Ascending aorta (tissue), 2 donors: ENCODE data around the gene THRA. TPM values are rescaled to one million over a fixed set of nuclear protein-coding genes. Genes with fewer than 3 reads are reported as not detected.

Experiments used
- DNase-seq, 2 donors: peaks; one replicate each; pipeline ENCODE4 v3.0.0-alpha.2; 2019; ENCODE audit warnings: low spot score in 2 of 2
- H3K27ac ChIP-seq, 2 donors: fragments of 200-600 bp; sonication (generic); one replicate each; pipeline ENCODE4 v1.5.1; 2016 to 2017; ENCODE audit warnings: mild to moderate bottlenecking in 1 of 2
- H3K27me3 ChIP-seq: fragments of 200-600 bp; sonication (generic); one replicate; pipeline ENCODE4 v1.5.1; 2017
- H3K36me3 ChIP-seq, 2 donors: fragments of 200-600 bp; sonication (generic); one replicate each; pipeline ENCODE4 v1.5.1; 2016
- H3K4me1 ChIP-seq, 2 donors: fragments of 200-600 bp; sonication (generic); one replicate each; pipeline ENCODE4 v1.5.1; 2016 to 2017; ENCODE audit warnings: mild to moderate bottlenecking in 1 of 2
- H3K4me3 ChIP-seq, 2 donors: fragments of 200-600 bp; sonication (generic); one replicate each; pipeline ENCODE4 v1.5.1; 2016 to 2017; ENCODE audit warnings: mild to moderate bottlenecking in 1 of 2
- H3K9me3 ChIP-seq, 2 donors: fragments of 200-600 bp; sonication (generic); one replicate each; pipeline ENCODE4 v1.5.1; 2016
- CTCF ChIP-seq, 3 experiments: fragments of 200-600 bp in 2 of 3; fragments of 450-650 bp in 1 of 3; sonication (generic) in 2 of 3; IDR thresholded peaks; one replicate each; pipeline ENCODE4 v1.5.1; 2016 to 2019; ENCODE audit warnings: antibody characterized with exemption in 3 of 3, mild to moderate bottlenecking in 1 of 3, moderate library complexity in 1 of 3
- intact Hi-C: fragments of 100-400 bp; cut with DNase I; formaldehyde crosslinking; loops from one replicate; pipeline ENCODE4 v1.15.1; 2023
- total RNA-seq: library from RNA; depleted of rRNA; stranded (reverse); fragments of >200 nt; gene quantifications from one replicate; pipeline ENCODE4 v1.1.0, GENCODE V29; 2016

THRA gene
- total RNA-seq, 1 donor from 2014 or later = 35.4 TPM

DNA sequence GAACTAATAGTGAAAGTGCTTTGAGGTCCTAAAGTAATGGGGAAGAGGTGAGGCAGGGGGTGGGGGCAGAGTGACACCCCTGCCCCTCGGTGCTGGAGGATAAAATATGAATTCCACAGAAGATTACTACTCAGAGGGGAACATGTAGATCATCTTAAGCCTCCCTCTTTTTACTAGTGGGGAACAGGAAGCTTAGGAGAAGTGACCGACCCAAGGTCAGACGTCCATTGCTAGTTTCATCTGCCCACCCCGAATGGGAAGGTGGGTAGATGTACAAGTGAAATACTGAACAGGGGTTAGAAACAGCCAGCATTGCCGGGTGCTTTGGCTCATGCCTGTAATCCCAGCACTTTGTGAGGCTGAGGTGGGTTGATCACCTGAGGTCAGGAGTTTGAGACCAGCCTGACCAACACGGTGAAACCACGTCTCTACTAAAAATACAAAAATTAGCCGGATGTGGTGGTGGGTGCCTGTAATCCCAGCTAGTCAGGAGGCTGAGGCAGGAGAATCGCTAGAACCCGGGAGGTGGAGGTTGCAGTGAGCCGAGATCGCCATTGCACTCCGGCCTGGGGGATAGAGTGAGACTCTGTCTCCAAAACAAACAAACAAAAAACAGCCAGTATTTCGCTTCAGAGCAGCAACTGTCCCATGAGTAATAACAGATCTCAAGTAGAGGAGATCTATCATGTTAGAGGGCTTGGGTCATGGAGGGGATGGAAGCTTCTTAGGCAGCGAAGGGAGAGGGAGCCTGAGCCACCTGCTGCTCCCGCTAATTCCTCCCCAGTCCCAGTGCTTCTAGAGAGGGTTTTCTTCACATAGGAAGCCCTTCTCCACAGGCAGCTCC, 38.8 kb downstream of the THRA start:
- TF ChIP-seq CTCF (IDR thresholded peaks at IDR 0.05) = no peak
- Histone ChIP-seq H3K27me3 (no peaks in the 10 kb centered on the region), H3K4me3 (peak overlapping the region; percentile 89 to 94), H3K9me3 (no peaks in the 10 kb centered on the region), H3K36me3 (peaks cover 5 to 8% of the 10 kb centered on the region in 2 donors), H3K4me1 (peaks cover 19 to 68% of the 10 kb centered on the region in 2 donors), H3K27ac (peak overlapping the region; percentile 91 to 99)
- DNase-seq = no peak
- intact Hi-C loops = no loop called here

DNA sequence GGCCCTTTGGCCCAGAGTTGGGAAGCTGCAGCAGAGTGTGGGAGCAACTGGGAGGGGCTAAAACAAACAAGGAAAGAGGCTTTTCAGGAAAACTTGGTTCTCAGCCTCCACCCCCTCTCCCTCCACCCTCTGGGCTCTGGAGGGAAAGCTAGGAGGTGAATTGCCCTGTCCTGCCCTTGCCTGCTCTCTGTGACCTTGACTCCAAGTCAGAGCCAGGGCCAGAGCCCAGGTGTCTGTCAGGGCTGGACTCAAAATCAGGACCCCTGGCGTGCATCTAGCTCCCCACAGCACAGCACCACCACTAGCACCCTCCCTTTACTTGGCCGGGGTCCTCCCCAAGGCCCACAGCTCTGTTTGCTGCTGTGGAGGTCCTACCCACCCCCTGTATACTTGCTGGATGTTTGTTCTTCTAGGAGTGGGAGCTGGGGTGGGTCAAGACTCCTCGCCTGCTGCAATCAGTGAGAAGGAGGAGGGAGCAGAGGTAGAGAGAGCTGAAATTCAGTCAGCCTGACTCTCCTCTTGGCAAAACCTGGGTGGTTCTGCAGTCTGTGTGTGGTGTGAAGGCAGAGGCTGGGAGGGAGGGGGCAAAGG, 40.4 kb downstream of the THRA start:
- no peaks in the 10 kb centered on the region for H3K9me3 ChIP-seq
- DNase-seq = no peak
- H3K27ac ChIP-seq = peak overlapping the region; percentile 65 to 97

DNA sequence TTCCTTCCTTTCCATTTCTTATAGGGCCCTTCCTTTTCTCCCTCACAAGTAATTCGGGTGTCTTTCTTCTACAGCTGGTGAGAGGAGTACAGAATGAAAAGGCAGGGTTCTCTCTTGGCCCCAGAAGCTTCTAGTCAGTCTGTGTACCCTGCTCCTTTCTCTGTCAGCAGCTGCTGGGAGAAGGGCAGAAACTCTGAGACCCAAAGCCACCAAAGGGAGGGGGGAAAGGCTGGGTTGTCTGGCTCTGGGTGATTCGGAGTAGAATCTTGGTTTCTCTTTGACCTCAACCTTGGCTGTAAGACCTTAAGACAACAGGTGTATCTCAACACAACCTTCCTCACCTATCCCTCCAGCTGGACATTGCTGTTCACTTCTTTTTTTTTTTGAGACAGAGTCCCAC, 40.9 kb downstream of the THRA start:
- intact Hi-C loops = no loop called here
- TF ChIP-seq CTCF (IDR thresholded peaks at IDR 0.05) = no peak
- no peak overlapping the region for H3K4me3 ChIP-seq
- peaks cover 14 to 63% of the 10 kb centered on the region in 2 donors for H3K4me1 ChIP-seq
- no peak for DNase-seq
- H3K9me3 ChIP-seq = no peaks in the 10 kb centered on the region
- no peaks in the 10 kb centered on the region for H3K27me3 ChIP-seq
- H3K36me3 ChIP-seq = no peaks in the 10 kb centered on the region
- H3K27ac ChIP-seq = peak overlapping the region; percentile 65 to 97

More for the DNA sequence above, 40.4 kb downstream of the THRA start:
- no peak for TF ChIP-seq CTCF (IDR thresholded peaks at IDR 0.05)
- Histone ChIP-seq H3K4me1 (peaks cover 11 to 65% of the 10 kb centered on the region in 2 donors), H3K36me3 (no peaks in the 10 kb centered on the region), H3K4me3 (no peak overlapping the region), H3K27me3 (no peaks in the 10 kb centered on the region)
- intact Hi-C loops = no loop called here

DNA sequence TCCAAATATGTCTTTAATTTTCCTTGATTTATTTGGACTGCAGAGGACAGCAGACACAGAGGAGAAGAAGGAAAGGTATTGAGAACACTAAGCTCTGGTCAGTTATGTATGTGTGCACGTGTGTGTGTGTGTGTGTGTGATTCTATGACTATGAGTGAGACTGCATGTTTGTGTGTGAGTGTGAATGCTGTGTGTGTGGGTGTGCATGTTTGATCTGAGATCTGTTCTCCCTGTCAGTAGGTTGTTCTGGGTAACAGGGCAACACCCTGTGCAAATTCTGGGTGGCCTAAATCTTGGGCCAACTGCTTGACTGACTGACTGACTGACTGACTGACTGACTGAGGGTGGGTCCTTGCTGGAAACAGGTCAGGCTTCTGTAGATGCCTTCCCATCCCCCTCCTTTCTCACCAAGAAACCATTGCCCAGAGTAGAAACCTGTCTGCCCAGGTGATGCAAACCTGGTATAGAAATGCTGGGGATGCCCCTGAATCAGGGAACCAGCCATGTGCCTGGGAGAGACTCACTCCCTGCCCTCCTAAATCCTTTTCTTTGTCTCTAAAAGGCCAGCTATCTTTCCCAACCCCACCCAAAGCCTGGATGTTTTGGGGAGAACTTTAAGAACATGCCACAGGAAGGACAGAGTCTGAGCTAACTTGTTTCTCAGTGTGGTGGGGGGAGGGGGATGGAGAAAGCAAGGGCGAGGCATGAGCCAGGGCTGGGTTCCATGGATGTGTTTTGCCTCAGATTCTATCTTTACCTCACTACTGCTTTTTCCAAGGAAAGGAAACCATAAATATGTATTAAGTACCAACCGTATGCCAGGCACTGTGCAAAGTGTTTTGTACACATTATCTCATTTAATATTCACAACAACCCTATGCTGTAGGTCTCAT, 42.1 kb downstream of the THRA start:
- Histone ChIP-seq H3K36me3 (no peaks in the 10 kb centered on the region), H3K4me1 (peaks cover 19 to 74% of the 10 kb centered on the region in 2 donors), H3K4me3 (no peak overlapping the region), H3K27me3 (no peaks in the 10 kb centered on the region), H3K9me3 (no peaks in the 10 kb centered on the region), H3K27ac (peak overlapping the region; percentile 90 to 97)
- intact Hi-C loops = no loop called here
- no peak for TF ChIP-seq CTCF (IDR thresholded peaks at IDR 0.05)
- no peak for DNase-seq

- Histone ChIP-seq H3K4me1 (peaks cover 30 to 87% of the 10 kb centered on the region in 2 donors), H3K9me3 (no peaks in the 10 kb centered on the region), H3K27me3 (no peaks in the 10 kb centered on the region), H3K36me3 (no peaks in the 10 kb centered on the region), H3K27ac (peak overlapping the region; percentile 90 to 97), H3K4me3 (no peak overlapping the region)
- TF ChIP-seq CTCF (IDR thresholded peaks at IDR 0.05) = no peak
- no peak for DNase-seq
- intact Hi-C loops = no loop called here
Measured at GRCh38 chr17:40105861-40106759, 43.3 kb downstream of the THRA start.
